PC-3 (cell line): Measurements from ENCODE around the gene TRPM5.

Experiments
- EZH2phosphoT487 ChIP-seq: fragments of 300-600 bp; sonication (generic); IDR thresholded peaks from 2 replicates; pipeline ENCODE4 v1.6.1; 2018; ENCODE audit warnings: mild to moderate bottlenecking, antibody characterized with exemption, low read length, borderline replicate concordance
- TF ChIP-seq, protein P1 (sequence below): fragments of 300-600 bp; sonication (generic); conservative IDR thresholded peaks from 2 replicates; pipeline ENCODE4 v1.5.1; 2017; ENCODE audit warnings: antibody characterized with exemption, low read depth, mild to moderate bottlenecking, low read length

DNA sequence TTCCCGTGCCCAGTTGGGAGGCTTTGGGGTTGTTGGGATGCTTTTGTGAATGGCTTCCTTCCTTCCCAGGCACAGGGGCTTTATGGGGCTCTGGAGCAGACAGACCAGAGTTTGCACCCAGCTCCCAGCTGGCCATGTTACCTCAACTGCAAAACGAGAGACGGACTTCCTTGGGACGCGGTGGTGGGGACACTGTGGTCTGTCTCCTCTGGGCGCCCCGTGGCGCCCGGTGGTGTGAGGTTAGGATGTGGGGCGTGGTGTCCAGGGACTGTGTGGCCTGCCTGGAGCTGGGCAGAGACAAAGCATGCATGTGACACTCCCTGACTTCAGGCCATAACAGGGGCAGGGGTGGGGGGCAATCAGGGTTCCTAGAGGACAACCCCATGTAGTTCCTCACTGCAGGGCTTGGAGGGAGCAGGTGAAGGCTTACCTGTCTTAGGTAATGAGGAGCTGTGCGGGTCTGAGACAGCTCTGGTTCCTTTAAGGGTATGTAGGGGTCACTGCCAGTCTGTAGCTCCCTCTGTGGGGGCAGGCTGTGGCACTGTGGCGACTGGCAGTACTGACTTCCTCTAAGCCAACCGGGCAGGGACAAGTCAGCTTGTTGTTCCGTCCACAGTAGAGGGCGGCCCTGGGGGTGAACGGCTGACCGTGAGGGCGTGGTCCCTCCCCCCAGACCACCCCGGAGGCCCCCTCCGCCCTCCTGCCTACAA lies 14.9 kb upstream of the TRPM5 start:
- TF ChIP-seq, protein P1, sequence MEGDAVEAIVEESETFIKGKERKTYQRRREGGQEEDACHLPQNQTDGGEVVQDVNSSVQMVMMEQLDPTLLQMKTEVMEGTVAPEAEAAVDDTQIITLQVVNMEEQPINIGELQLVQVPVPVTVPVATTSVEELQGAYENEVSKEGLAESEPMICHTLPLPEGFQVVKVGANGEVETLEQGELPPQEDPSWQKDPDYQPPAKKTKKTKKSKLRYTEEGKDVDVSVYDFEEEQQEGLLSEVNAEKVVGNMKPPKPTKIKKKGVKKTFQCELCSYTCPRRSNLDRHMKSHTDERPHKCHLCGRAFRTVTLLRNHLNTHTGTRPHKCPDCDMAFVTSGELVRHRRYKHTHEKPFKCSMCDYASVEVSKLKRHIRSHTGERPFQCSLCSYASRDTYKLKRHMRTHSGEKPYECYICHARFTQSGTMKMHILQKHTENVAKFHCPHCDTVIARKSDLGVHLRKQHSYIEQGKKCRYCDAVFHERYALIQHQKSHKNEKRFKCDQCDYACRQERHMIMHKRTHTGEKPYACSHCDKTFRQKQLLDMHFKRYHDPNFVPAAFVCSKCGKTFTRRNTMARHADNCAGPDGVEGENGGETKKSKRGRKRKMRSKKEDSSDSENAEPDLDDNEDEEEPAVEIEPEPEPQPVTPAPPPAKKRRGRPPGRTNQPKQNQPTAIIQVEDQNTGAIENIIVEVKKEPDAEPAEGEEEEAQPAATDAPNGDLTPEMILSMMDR = no peak
- no peak for TF ChIP-seq EZH2phosphoT487
